HG02938 (cell line): ENCODE data around the gene TBC1D10A.
A peak's percentile ranks its signal among the peaks of the same experiment; 100 is the strongest.

Source experiments
- ATAC-seq: cut with Tn5 transposase; IDR thresholded peaks from one replicate; pipeline ENCODE4 v1.9.1; 2021; ENCODE audit warnings: mild to moderate bottlenecking, moderate library complexity; ENCODE audit not compliant: unreplicated experiment

The TBC1D10A gene, protein sequence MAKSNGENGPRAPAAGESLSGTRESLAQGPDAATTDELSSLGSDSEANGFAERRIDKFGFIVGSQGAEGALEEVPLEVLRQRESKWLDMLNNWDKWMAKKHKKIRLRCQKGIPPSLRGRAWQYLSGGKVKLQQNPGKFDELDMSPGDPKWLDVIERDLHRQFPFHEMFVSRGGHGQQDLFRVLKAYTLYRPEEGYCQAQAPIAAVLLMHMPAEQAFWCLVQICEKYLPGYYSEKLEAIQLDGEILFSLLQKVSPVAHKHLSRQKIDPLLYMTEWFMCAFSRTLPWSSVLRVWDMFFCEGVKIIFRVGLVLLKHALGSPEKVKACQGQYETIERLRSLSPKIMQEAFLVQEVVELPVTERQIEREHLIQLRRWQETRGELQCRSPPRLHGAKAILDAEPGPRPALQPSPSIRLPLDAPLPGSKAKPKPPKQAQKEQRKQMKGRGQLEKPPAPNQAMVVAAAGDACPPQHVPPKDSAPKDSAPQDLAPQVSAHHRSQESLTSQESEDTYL

GRCh38 chr22:30326706-30327362 lies at the start of gene TBC1D10A:
TSS of gene TBC1D10A (minus strand) at chr22:30326941. CDS start at chr22:30326881, 60 bp downstream.
- peak; percentile 81 for ATAC-seq

GRCh38 chr22:30375312-30375849 lies 48.6 kb upstream of the TBC1D10A start:
- no peak for ATAC-seq

- no peak for ATAC-seq
Observed at GRCh38 chr22:30373331-30374325, 46.9 kb upstream of the TBC1D10A start.

DNA sequence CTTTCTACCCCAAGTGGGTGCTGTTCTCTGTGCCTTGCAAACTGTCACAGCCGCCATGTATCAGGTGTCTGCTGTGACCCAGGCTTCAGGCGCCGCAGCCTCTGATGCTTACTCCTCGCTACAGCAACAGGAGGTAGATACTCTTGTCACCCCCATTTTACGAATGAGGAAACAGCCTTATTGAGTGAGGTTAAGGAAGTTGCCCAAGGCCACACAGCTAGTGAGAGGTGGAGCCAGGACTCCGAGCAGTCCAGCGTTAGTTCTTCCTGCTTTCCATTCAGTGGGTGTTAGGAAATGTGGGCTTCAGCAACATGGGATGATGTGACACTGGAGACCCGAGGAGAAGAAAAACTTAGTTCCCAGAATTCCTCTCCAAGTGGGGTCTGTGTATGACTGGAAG lies 46.2 kb upstream of the TBC1D10A start:
- no peak for ATAC-seq

- no peak for ATAC-seq
Observed at GRCh38 chr22:30371981-30372380, 45.2 kb upstream of the TBC1D10A start.

- ATAC-seq: no peak
Observed at GRCh38 chr22:30371321-30371720, 44.6 kb upstream of the TBC1D10A start.

DNA sequence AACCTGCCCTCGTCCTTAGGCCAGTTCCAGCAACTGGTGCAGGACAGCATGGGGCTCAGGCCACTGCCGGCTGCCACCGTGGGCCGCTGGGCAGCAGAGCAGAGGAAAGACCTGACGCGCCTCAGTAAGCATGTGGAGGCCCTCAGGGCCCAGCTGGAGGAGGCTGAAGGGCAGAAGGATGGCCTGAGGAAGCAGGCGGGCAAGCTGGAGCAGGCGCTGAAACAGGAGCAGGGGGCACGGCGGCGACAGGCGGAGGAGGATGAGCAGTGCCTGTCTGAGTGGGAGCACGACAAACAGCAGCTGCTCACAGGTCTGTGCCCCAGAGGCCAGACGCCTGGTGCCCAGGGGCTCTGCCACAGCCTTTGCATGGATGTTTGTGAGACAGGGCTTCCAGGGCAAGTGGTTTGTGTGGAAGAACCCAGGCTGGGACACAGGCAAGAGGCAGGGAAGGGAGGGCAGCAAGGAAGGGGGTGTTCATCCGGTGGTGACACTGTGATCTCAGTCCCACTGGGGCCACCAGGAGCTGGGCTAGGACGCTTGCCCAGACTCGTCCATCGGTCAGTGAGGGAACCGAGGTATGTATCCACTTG lies 44.0 kb upstream of the TBC1D10A start:
- ATAC-seq: no peak

- no peak for ATAC-seq
Observed at GRCh38 chr22:30368420-30368819, 41.7 kb upstream of the TBC1D10A start.

DNA sequence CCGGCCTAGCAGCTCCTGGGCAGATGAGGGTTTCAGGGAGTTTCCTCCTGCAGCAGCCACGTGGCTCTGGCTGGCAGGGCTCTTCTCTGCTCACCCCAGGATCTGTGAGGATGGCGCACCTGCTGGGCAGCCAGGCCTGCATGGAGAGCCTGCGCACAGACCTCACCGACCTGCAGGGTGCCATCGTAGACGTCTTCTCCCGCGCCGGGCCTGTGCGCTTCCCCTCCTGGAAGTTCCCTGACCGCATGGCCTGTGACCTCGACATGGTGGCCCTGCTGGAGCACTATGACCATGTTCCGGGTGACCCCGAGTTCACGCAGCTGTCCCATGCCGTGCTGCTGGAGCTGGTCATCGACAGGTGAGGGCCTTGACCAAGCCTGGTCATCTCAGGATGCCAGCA lies 39.1 kb upstream of the TBC1D10A start:
- ATAC-seq: no peak

- no peak for ATAC-seq
Observed at GRCh38 chr22:30362651-30363281, 36.0 kb upstream of the TBC1D10A start.

DNA sequence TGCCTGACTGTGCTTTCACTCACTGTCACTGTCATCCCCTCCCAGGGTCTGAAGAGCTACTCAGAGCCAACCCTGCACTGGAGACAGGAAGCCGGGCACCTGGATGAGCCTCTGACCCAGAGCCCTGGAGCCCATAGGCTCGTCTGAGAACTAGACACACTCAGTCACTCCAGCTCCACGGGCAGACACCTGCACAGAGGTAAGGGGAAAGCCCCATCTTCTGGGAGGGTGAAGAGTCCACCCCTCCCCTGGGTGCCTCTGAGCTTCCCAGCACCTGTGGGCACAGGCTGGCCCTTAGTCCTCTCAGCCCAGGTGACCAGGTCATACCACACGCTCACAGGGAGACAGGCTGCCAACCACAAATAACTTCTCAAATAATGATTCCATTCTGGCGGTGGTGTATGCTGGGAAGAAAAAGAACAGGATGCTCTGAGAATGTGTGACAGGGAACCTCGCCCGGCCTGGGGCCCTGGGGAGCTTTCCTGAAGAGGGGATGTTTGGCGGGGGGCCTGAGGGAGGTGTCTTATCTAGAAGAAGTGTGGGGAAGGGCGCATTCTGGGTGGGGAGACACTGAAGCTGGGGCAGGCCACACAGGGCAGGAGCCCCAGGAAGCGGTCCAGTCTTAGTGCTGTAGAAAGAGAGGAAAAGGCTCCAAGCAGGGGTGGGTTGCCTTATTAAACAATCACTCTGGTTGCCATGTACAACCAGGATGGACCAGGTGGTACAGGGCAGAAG lies 35.3 kb upstream of the TBC1D10A start:
- ATAC-seq: no peak

- no peak for ATAC-seq
Observed at GRCh38 chr22:30358541-30358940, 31.8 kb upstream of the TBC1D10A start.

DNA sequence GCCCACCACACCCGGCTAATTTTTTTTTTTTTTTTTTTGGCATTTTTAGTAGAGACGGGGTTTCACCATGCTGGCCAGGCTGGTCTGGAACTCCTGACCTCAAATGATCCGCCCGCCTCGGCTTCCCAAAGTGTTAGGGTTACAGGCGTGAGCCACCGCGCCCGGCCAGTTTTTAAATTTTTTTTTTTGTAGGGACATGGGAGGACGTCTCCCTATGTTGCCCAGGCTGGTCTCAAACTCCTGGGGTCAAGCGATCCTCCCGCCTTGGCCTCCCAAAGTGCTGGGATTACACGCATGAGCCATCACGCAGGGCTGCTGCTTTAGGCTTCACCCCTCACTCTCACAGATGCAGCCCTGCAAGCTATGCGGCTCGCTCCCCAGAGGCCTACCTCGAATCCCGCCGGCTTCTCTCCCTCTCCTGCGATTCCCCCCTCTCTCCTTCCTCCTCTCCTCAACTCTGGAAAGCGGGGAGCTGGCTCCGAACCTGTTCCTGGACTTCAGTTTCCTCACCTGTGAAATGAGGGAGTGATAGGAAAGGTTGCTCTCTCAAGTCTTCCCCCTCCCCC lies 31.0 kb upstream of the TBC1D10A start:
- ATAC-seq: no peak

GRCh38 chr22:30357236-30357570 lies 30.5 kb upstream of the TBC1D10A start:
- no peak for ATAC-seq

DNA sequence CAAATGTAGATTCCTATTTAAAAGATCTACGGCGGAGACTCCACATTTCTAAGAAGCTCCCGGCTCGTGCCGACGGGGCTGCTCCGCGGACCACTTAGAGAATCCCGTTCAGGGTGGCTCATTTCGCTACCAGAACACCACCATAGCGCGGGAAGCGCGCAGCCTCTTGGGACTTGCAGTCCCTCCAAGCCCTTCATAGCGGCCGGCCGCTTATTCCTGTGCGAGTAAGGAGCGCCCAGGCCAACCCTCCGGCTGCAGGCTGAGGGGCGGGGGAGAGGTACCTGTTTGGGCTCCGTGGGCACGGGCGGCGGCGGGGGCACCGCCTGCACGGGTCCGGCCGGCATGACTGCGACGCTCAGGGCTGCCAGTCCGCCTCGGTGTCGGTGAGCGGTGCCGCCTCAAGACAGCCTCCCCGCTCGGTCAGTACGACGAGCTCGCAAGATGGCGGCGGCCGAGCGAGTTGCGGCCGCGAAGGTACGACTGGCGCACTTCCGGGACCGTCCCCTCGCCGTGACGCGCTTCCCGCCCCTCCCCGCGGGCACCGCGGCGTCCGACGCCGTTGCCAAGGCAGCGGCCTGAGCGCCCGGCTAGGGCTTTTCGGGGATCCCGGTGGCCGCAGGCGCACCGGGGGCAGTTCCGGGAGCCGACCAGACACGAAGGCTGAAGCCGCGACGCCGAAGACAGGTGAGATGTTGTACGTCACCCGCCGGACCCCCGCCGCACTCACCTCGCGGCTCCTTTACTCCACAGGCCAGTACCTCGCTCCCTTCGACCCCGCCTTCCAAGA lies 29.9 kb upstream of the TBC1D10A start, which contains the start of the genes CCDC157 and SF3A1:
TSS of gene CCDC157 (plus strand) at position 559 of the 787 bp plus-strand sequence. CDS start 8,994 bp downstream, outside the sequence.
TSS of gene SF3A1 (minus strand) at position 446 of the 787 bp plus-strand sequence. CDS start at position 344, 102 bp downstream.
- peak; percentile 84 for ATAC-seq

GRCh38 chr22:30354644-30355043 lies 27.9 kb upstream of the TBC1D10A start:
- no peak for ATAC-seq

GRCh38 chr22:30351226-30351625 lies 24.5 kb upstream of the TBC1D10A start:
- ATAC-seq: no peak

GRCh38 chr22:30348809-30349208 lies 22.1 kb upstream of the TBC1D10A start:
- no peak for ATAC-seq
